B cell (primary cell): ENCODE results near the gene C10orf53.

Experiments
- EZH2 ChIP-seq: IDR thresholded peaks from 2 replicates; pipeline ENCODE4 v1.6.1; 2012; ENCODE audit warnings: borderline replicate concordance, low read depth, mild to moderate bottlenecking, moderate library complexity, low read length; ENCODE audit not compliant: insufficient read depth, poor library complexity, severe bottlenecking
- TF ChIP-seq, protein P1 (sequence below): fragments of 200-600 bp; IDR thresholded peaks from one replicate; pipeline ENCODE4 v1.8.0; 2022; ENCODE audit warnings: antibody characterized with exemption, mild to moderate bottlenecking

DNA sequence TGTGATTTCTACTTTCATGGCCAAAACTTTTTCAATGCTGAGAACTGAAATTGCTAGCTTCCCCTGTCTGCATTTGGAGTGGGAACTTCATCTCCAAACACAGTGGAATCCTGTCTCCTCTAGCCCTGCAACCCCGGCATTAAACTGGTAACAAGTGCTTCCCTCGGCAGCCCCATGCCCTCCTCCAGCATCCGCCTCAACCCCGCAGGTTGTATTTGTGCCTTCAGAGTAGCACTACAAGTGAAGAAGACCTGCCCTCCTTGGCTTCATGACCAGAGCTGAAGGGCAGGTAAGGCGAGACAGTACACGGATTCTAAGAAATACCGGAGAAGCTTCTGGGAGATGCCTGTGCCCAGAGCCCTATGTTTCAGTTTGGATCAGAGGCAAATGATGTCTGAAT, 16.9 kb downstream of the C10orf53 start:
- TF ChIP-seq, protein P1, sequence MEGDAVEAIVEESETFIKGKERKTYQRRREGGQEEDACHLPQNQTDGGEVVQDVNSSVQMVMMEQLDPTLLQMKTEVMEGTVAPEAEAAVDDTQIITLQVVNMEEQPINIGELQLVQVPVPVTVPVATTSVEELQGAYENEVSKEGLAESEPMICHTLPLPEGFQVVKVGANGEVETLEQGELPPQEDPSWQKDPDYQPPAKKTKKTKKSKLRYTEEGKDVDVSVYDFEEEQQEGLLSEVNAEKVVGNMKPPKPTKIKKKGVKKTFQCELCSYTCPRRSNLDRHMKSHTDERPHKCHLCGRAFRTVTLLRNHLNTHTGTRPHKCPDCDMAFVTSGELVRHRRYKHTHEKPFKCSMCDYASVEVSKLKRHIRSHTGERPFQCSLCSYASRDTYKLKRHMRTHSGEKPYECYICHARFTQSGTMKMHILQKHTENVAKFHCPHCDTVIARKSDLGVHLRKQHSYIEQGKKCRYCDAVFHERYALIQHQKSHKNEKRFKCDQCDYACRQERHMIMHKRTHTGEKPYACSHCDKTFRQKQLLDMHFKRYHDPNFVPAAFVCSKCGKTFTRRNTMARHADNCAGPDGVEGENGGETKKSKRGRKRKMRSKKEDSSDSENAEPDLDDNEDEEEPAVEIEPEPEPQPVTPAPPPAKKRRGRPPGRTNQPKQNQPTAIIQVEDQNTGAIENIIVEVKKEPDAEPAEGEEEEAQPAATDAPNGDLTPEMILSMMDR: no peak
- no peak for TF ChIP-seq EZH2
